ENCODE results near the gene GRAP. TPM values are rescaled to one million over a fixed set of nuclear protein-coding genes. Genes with fewer than 3 reads are reported as not detected.

Gene GRAP
- total and polyA plus RNA-seq, 2 experiments from 2014 or later, result 0.24 TPM; not detected in 1

- TF ChIP-seq, protein P1, sequence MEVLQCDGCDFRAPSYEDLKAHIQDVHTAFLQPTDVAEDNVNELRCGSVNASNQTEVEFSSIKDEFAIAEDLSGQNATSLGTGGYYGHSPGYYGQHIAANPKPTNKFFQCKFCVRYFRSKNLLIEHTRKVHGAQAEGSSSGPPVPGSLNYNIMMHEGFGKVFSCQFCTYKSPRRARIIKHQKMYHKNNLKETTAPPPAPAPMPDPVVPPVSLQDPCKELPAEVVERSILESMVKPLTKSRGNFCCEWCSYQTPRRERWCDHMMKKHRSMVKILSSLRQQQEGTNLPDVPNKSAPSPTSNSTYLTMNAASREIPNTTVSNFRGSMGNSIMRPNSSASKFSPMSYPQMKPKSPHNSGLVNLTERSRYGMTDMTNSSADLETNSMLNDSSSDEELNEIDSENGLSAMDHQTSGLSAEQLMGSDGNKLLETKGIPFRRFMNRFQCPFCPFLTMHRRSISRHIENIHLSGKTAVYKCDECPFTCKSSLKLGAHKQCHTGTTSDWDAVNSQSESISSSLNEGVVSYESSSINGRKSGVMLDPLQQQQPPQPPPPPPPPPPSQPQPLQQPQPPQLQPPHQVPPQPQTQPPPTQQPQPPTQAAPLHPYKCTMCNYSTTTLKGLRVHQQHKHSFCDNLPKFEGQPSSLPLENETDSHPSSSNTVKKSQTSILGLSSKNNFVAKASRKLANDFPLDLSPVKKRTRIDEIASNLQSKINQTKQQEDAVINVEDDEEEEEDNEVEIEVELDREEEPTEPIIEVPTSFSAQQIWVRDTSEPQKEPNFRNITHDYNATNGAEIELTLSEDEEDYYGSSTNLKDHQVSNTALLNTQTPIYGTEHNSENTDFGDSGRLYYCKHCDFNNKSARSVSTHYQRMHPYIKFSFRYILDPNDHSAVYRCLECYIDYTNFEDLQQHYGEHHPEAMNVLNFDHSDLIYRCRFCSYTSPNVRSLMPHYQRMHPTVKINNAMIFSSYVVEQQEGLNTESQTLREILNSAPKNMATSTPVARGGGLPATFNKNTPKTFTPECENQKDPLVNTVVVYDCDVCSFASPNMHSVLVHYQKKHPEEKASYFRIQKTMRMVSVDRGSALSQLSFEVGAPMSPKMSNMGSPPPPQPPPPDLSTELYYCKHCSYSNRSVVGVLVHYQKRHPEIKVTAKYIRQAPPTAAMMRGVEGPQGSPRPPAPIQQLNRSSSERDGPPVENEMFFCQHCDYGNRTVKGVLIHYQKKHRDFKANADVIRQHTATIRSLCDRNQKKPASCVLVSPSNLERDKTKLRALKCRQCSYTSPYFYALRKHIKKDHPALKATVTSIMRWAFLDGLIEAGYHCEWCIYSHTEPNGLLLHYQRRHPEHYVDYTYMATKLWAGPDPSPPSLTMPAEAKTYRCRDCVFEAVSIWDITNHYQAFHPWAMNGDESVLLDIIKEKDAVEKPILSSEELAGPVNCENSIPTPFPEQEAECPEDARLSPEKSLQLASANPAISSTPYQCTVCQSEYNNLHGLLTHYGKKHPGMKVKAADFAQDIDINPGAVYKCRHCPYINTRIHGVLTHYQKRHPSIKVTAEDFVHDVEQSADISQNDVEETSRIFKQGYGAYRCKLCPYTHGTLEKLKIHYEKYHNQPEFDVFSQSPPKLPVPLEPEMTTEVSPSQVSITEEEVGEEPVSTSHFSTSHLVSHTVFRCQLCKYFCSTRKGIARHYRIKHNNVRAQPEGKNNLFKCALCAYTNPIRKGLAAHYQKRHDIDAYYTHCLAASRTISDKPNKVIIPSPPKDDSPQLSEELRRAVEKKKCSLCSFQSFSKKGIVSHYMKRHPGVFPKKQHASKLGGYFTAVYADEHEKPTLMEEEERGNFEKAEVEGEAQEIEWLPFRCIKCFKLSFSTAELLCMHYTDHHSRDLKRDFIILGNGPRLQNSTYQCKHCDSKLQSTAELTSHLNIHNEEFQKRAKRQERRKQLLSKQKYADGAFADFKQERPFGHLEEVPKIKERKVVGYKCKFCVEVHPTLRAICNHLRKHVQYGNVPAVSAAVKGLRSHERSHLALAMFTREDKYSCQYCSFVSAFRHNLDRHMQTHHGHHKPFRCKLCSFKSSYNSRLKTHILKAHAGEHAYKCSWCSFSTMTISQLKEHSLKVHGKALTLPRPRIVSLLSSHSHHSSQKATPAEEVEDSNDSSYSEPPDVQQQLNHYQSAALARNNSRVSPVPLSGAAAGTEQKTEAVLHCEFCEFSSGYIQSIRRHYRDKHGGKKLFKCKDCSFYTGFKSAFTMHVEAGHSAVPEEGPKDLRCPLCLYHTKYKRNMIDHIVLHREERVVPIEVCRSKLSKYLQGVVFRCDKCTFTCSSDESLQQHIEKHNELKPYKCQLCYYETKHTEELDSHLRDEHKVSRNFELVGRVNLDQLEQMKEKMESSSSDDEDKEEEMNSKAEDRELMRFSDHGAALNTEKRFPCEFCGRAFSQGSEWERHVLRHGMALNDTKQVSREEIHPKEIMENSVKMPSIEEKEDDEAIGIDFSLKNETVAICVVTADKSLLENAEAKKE (CRISPR knock-in tag; IDR thresholded peaks at IDR 0.05), result no peak
- TF ChIP-seq REST (IDR thresholded peaks at IDR 0.05; ENCODE audit: unreplicated experiment) (no peak), CTCF (conservative IDR thresholded peaks at IDR 0.05; ENCODE audit: low read depth in 2 of 2) (no peak)
These were observed 70.6 kb downstream of the GRAP start (continued) for GRCh38 chr17:18976201-18976600.

All from GM23338 (cell line).